SW 1271 (cell line): ENCODE measurements around the gene SLC4A2.
A peak's percentile ranks its signal among the peaks of the same experiment; 100 is the strongest.

Experiments used
- DNase-seq, 2 experiments: peaks; one replicate each; lab custom pipeline; 2025; lab: John Stamatoyannopoulos, UW

Gene SLC4A2

GRCh38 chr7:151115836-151116418 lies 56.5 kb downstream of the SLC4A2 start:
- DNase-seq: no peak

- no peak for DNase-seq
Observed at GRCh38 chr7:151116603-151117440, 57.4 kb downstream of the SLC4A2 start.

DNA sequence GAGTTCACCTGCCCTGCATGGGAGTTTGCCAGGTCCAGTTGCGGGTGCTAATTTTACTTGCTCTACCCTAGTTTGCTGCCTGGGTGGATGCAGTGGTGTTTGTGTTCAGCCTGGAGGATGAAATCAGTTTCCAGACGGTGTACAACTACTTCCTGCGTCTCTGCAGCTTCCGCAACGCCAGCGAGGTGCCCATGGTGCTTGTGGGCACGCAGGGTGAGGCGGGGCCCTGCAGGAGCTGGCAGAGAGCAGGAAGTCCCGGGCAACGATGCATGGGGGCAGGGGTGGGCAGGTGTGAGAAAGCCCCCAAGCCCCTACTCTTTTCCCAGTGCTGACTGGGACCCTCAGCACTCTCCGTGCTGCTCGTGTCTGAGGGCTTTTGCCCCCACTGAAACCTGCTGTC lies 58.2 kb downstream of the SLC4A2 start:
- no peak for DNase-seq

DNA sequence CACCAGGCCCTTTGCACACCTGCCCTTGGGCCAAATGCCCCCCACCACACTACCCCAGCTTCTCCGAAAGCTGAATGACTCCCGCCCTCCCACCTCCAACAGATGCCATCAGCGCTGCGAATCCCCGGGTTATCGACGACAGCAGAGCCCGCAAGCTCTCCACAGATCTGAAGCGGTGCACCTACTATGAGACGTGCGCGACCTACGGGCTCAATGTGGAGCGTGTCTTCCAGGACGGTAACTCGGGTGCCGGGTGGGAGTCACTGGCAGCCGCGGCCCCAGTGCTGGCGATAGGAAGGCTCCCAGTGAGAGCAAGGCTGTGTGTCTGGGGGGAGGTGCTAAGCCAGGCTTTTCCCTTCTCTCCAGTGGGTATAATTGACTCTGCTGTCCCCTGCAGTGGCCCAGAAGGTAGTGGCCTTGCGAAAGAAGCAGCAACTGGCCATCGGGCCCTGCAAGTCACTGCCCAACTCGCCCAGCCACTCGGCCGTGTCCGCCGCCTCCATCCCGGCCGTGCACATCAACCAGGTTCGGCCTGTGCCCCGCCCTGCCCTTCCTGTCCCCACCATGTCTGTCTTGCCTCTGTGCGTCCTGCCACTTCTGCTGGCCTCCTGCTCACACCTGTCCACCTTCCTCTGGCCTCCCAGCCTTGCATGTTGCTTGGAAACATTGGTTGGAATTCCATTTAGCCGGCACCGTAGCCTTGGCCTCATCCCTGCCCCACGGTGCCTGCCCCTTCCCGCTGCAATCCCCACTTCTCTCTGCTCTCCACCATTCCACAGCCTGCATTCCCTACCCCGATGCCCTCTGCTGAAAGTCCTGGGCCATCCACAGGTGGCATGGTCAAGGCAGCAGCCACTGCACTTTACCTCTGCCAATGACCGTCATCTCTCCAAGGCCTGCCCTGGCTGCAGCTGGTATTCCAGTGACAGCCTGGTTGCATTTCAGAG lies 59.0 kb downstream of the SLC4A2 start:
- DNase-seq: no peak

DNA sequence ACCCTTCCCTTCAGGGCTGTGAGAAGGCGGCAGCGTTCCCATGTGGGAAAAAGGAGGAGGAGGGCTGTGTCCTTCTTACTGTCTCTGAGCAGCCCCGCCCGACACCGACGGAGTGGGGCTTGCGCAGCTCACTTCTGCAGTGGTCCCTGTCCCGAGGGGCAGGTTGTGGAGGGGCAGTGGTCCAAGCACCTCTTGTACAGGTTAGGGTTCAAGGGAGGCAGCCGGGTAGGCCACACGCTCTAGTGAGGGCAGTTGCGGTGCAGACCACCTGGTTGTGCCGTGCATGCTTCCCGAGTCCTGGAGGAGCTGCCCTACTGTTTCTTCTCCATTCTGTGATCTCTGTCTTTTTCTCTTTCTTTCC lies 59.6 kb downstream of the SLC4A2 start:
- no peak for DNase-seq

GRCh38 chr7:151119902-151120301 lies 60.5 kb downstream of the SLC4A2 start:
- DNase-seq: no peak

- DNase-seq: no peak
Observed at GRCh38 chr7:151120896-151121295, 61.5 kb downstream of the SLC4A2 start.

DNA sequence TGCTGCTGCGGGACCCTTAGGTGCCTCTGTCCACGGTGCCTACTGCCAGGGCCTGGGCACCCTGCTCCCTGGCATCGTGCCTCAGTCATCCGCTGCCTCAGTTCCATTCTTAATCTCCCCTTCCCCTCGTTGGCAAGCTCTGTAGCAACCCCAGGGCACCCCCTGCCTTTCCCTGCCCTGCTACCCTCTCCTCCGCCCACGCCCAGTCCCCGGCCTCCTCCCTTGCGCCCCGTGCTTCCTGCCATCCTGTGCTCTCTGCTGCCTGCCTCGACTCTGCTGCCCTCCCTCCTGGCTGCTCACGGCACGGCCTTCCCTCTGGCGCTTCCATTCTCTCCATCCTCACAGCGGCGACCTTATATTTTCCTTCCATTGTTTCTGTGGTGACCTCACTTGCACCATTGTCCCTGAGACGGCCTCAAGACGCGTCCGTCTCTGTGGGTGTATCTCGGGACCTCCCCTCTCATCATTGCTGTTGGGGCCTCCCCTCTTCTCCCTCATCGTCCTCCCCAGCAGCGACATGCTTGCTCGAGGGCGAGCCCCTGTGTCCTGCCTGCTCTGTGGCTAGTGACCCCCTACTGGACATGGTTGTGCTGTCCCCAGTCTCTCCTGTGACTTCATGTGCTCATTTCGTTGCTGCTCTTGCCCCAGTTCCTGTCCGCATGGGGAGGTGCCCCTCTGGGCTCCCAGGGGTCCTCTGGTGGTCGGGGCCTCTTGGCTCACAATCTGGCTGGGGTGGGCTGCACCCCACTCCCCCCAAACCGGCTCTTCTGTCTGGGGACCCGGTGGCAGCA lies 62.2 kb downstream of the SLC4A2 start:
- no peak for DNase-seq

DNA sequence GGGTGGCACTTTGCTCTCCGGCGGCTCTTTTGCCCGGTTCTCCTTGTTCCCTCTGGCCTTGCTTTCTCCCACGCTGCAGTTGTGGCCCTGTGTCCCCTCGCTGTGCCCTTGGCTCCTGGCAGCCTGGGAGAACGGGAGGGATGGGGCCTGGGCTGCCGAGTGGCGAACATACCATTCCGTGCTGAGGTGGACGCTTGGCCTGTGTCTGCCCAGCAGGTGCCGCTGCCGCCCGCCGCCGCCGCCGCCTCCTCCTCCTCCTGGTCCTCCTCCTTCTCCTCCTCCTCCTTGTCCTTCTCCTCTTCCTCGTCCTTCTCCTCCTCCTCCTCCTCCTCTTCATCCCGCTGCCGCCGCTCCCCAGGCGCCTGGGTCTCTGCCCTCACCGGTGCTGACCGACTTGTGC lies 62.9 kb downstream of the SLC4A2 start:
- DNase-seq: no peak

DNA sequence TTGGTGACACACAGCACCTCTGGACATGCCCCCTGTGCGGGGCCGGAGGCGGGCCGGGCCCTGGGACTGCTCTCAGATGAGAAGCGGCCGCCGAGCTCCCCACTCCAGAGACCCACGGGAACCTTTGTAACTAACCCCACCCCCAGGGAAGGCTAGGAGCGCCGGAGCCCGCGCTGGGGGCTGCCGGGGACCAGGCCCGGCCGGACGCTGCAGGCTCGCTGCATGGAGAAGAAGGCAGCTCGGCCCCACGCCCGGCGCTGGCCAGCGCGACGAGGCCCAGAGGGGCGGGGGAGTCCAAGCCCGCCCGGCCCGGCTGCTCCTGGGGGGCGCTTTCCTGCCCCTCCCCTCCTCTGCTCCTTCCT lies 63.4 kb downstream of the SLC4A2 start:
- no peak for DNase-seq

GRCh38 chr7:151123158-151123821 lies 63.9 kb downstream of the SLC4A2 start:
- DNase-seq: no peak

GRCh38 chr7:151123822-151124464 lies 64.6 kb downstream of the SLC4A2 start:
- DNase-seq: peak; percentile 29 to 69

DNA sequence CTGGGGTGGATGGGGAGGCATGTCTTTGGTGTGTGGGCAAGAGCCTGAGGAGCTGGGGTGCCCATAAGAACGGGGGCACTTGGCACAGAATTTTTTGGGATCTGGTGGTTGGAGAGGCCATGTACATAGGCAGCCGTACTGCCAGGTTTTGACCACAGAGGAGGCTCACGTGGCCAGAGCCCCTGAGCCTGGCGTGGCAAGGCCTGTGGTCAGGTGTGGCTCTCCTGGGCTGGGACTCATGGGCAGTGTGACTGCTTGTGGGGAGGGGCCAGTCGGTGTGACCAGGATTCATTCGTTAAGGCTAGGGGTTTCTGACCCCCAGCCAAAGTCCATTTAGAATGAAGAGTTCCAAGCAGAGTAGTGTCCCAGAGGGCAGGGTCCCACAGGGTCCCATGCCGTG lies 65.1 kb downstream of the SLC4A2 start:
- DNase-seq: no peak

GRCh38 chr7:151124899-151125399 lies 65.6 kb downstream of the SLC4A2 start:
- DNase-seq: no peak

DNA sequence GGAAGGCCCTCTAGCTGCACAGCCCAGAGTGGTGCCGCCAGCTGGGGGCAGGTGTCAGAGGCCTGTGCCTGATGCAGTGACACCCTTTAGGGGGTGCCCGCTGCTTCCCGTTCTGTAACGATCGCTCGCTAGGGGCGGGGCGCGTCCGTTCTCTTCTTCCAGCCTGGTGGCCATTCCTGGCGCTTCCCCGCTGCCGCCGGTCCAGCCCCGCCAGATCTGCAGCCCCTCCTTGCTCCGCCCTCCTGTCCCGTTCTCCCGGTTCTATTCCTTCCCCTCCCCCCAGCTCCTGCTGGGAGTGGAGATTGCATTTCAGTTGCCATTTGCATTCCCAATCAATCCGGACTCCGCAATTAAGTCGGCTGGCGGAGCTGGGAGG lies 66.1 kb downstream of the SLC4A2 start:
- no peak for DNase-seq

DNA sequence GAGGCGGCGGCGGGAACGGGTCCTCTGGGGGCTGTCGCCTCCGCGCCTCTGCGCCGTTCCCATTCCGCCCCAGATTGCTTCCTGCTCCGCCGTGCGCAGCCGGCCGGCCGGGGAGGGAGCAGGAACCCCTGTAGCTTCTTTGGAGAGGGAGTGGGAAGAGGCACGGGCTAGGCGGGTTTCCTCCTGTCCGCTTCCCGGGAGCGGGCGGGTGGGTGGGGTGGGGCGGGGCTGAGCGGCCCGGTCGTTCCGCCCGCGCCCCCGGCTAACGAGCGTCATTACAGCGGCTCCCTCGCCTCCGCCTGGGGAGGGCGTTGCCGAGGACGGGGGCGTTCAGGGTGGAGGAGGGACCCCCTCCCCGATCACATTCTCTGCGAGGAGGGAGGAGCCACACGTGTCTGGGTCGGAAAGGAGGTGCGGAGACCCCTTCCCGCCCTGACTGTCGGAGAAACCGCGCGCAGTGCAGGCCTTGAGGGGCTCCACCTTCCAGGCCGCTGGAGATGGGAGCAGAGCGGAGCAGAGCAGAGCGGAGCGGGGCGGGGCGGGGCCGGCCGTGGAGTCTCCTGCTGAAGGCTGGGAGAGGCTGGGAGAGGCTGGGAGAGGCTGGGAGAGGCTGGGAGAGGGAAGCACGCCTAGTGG lies 66.6 kb downstream of the SLC4A2 start:
- no peak for DNase-seq
